ENCODE results near the gene CT45A5.
"Not testable (repeated sequence)": the region's sequence is repeated elsewhere in the genome, so short reads cannot be mapped to it uniquely, and the experiment has no call there.

GRCh38 chrX:135734666-135735065 is 50.6 kb downstream of the CT45A5 start:
- not testable (repeated sequence) for TF ChIP-seq CTCF, POLR2A (IDR thresholded peaks at IDR 0.05)
